K562 (cell line): Measurements from ENCODE around the gene ITGB3BP. TPM values are rescaled to one million over a fixed set of nuclear protein-coding genes. Genes with fewer than 3 reads are reported as not detected.

Source experiments
- ATAC-seq: fragments of 200-7000 bp; cut with Tn5 transposase; 3 replicates; pipeline ENCODE4 v1.9.1; 2020; ENCODE audit warnings: moderate library complexity
- Bru-seq: library from RNA; stranded (reverse); fragments of 400-500 nt; gene quantifications from one replicate; lab custom pipeline; 2021; lab: Mats Ljungman, UMichigan
- BruChase-seq, 2 experiments: library from RNA; stranded (reverse); fragments of 400-500 nt; gene quantifications; one replicate each; lab custom pipeline; 2021; lab: Mats Ljungman, UMichigan
- BruUV-seq: library from RNA; stranded (reverse); fragments of 400-500 nt; replicated peaks from 2 replicates; lab custom pipeline; 2021; lab: Mats Ljungman, UMichigan
- CTCF ChIA-PET: fragments of 300-600 bp; formaldehyde crosslinking; extraction: SDS; loops from one replicate; lab custom pipeline; 2021; ENCODE audit warnings: low intra/inter-chr PET ratio; lab: Yijun Ruan, JAX
- POLR2A ChIA-PET: fragments of 300-600, 350-650 bp; sonication (Branson Sonifier 250); formaldehyde crosslinking; extraction: SDS; loops from one replicate; lab custom pipeline; 2021; ENCODE audit warnings: antibody characterized with exemption, inconsistent platforms; lab: Yijun Ruan, JAX
- DNase-seq, 4 experiments: peaks; one replicate each; pipeline versions ENCODE4 v3.0.0 to v3.0.0-alpha.2; 2011 to 2018; ENCODE audit warnings: low spot score in 3 of 4, mixed read lengths in 3 of 4; ENCODE audit errors: extremely low read depth in 1 of 4
- FAIRE-seq: peaks from 2 replicates; lab custom pipeline; 2011; peaks lifted over from hg19 to GRCh38; lab: Jason Lieb, UNC
- H2AFZ ChIP-seq: 2 replicates; pipeline ENCODE4 v1.6.0; 2011; ENCODE audit warnings: low read depth, low read length, control low read depth, inconsistent platforms
- H3K27ac ChIP-seq: fragments of 200-600 bp; 3 replicates; pipeline ENCODE4 v1.8.0; 2011; ENCODE audit warnings: low read depth, mild to moderate bottlenecking, control low read depth, inconsistent platforms, low read length, moderate library complexity, mixed read lengths; ENCODE audit errors: extremely low read depth
- H3K27me3 ChIP-seq, 2 experiments: fragments of 300-600 bp in 1 of 2; 2 replicates in 1 of 2; 3 replicates in 1 of 2; pipeline versions ENCODE4 v1.6.0 to v1.8.0; 2011; ENCODE audit warnings: inconsistent platforms in 2 of 2, low read length in 2 of 2, mild to moderate bottlenecking in 1 of 2, mixed read lengths in 1 of 2, moderate library complexity in 1 of 2; ENCODE audit not compliant: control insufficient read depth in 2 of 2, insufficient read depth in 2 of 2
- H3K36me3 ChIP-seq: fragments of 300-600 bp; 3 replicates; pipeline ENCODE4 v1.8.0; 2011; ENCODE audit warnings: mild to moderate bottlenecking, low read length, inconsistent platforms; ENCODE audit not compliant: control insufficient read depth, insufficient read depth
- H3K4me1 ChIP-seq, 2 experiments: fragments of 200-600 bp in 1 of 2; replicated peaks in 1 of 2; 2 replicates in 1 of 2; 3 replicates in 1 of 2; pipeline versions ENCODE4 v1.5.1 to v1.8.0; 2011; ENCODE audit warnings: inconsistent platforms in 2 of 2, low read length in 2 of 2, mild to moderate bottlenecking in 1 of 2, mixed read lengths in 1 of 2, moderate library complexity in 1 of 2; ENCODE audit not compliant: control insufficient read depth in 2 of 2, insufficient read depth in 2 of 2
- H3K4me2 ChIP-seq: 2 replicates; pipeline ENCODE4 v1.6.1; 2011; ENCODE audit warnings: low read length, control low read depth, inconsistent platforms, mixed read lengths; ENCODE audit not compliant: insufficient read depth
- H3K4me3 ChIP-seq: fragments of 200-600 bp; sonication (generic), shearing (Covaris generic); 2 replicates; pipeline ENCODE4 v1.5.1; 2016; ENCODE audit warnings: control low read depth, inconsistent platforms
- H3K79me2 ChIP-seq: fragments of 200-600 bp; 3 replicates; pipeline ENCODE4 v1.8.0; 2011; ENCODE audit warnings: low read length, inconsistent platforms; ENCODE audit not compliant: control insufficient read depth, insufficient read depth
- H3K9ac ChIP-seq, 2 experiments: 2 replicates each; pipeline versions ENCODE4 v1.6.0 to v1.6.1; 2011; ENCODE audit warnings: low read depth in 2 of 2, low read length in 2 of 2, control low read depth in 1 of 2, inconsistent platforms in 1 of 2, mild to moderate bottlenecking in 1 of 2, mixed read lengths in 1 of 2; ENCODE audit not compliant: insufficient read depth in 1 of 2
- H3K9me1 ChIP-seq: one replicate; pipeline ENCODE4 v1.6.0; 2011; ENCODE audit warnings: inconsistent platforms, mild to moderate bottlenecking, low read length, moderate library complexity; ENCODE audit not compliant: control insufficient read depth, insufficient read depth
- H3K9me3 ChIP-seq: replicated peaks from 2 replicates; pipeline ENCODE4 v1.5.1; 2011; ENCODE audit warnings: low read depth, low read length, inconsistent platforms; ENCODE audit not compliant: control insufficient read depth, insufficient read depth
- H4K20me1 ChIP-seq: replicated peaks from 2 replicates; pipeline ENCODE4 v1.6.1; 2011; ENCODE audit warnings: low read length, inconsistent platforms, mixed read lengths; ENCODE audit not compliant: control insufficient read depth, insufficient read depth
- CHCHD3 ChIP-seq: fragments of 250-450 bp; sonication (Bioruptor Pico); IDR thresholded peaks from 2 replicates; pipeline ENCODE4 v2.1.2; 2022; ENCODE audit warnings: mild to moderate bottlenecking
- ELF2 ChIP-seq: fragments of 250-450 bp; sonication (Bioruptor Pico); IDR thresholded peaks from 2 replicates; pipeline ENCODE4 v1.5.0; 2021; ENCODE audit warnings: mild to moderate bottlenecking
- MAFF ChIP-seq: IDR thresholded peaks from 2 replicates; pipeline ENCODE4 v1.6.1; 2012; ENCODE audit warnings: low read length, improper control_type of control experiment
- NFIC ChIP-seq: fragments of 450-650 bp; IDR thresholded peaks from 2 replicates; pipeline ENCODE4 v1.6.1; 2017; ENCODE audit warnings: mild to moderate bottlenecking, inconsistent platforms
- PRPF4 ChIP-seq: fragments of 200-400 bp; formaldehyde crosslinking; IDR thresholded peaks from one replicate; pipeline ENCODE4 v1.6.1; 2017; ENCODE audit warnings: low read length, low read depth, mild to moderate bottlenecking; ENCODE audit not compliant: insufficient read depth, poor library complexity, severe bottlenecking
- RBFOX2 ChIP-seq: fragments of 200-400 bp; formaldehyde crosslinking; IDR thresholded peaks from 2 replicates; pipeline ENCODE4 v1.6.1; 2017; ENCODE audit warnings: low read depth, mild to moderate bottlenecking, low read length, moderate library complexity
- ZNF316 ChIP-seq: fragments of 450-650 bp; IDR thresholded peaks from 2 replicates; pipeline ENCODE4 v1.6.1; 2016
- ZNF75A ChIP-seq: fragments of 450-650 bp; formaldehyde crosslinking; IDR thresholded peaks from 2 replicates; pipeline ENCODE4 v1.4.0; 2020; ENCODE audit warnings: mild to moderate bottlenecking
- WGBS: fragments of 100-300 bp; shearing (Covaris generic); methylation state at CpG from one replicate; pipeline ENCODE4 v1.1.6; 2016; ENCODE audit warnings: low coverage, mixed read lengths; ENCODE audit not compliant: insufficient coverage; ENCODE audit errors: missing lambda C conversion rate; 5-methylcytosine and 5-hydroxymethylcytosine counted together
- in situ Hi-C: fragments of 300-500 bp; cut with MboI; formaldehyde crosslinking; loops from 4 replicates; pipeline ENCODE4 v1.15.0; 2018; ENCODE audit warnings: inconsistent platforms, mixed read lengths
- intact Hi-C: fragments of 100-400 bp; cut with micrococcal nuclease; formaldehyde crosslinking; loops from 2 replicates; pipeline ENCODE4 v1.14.2; 2022
- long read RNA-seq, 3 experiments: library from polyadenylated mRNA in 2 of 3; library from RNA in 1 of 3; unstranded in 2 of 3; stranded (forward) in 1 of 3; transcript quantifications; one replicate each; pipeline ENCODE4 v2.0.0, GENCODE V29; 2019 to 2022
- polyA minus RNA-seq, 3 experiments: library from RNA; depleted of rRNA, polyadenylated mRNA; stranded (reverse); fragments of >200 nt; gene quantifications; 2 replicates each; pipeline ENCODE4 v1.2.3, GENCODE V29; 2011
- polyA plus RNA-seq, 8 experiments: library from polyadenylated mRNA; depleted of rRNA in 4 of 8; stranded (reverse) in 5 of 8; unstranded in 3 of 8; fragments of >200 nt; fragmentation: Nextera tagmentation in 2 of 8; fragmentation: Illumina TruSeq in 1 of 8; extraction: Ambion mirVana in 2 of 8; extraction: Trizol in 1 of 8; gene quantifications; 2 replicates each; pipeline versions ENCODE4 v1.2.1 to v1.2.3, GENCODE V29; 2011 to 2014; ENCODE audit warnings: inconsistent platforms in 1 of 8, missing spikeins in 1 of 8
- total RNA-seq, 7 experiments: library from RNA; depleted of rRNA in 6 of 7; stranded (reverse); fragments of >200 nt in 6 of 7; fragmentation: Illumina TruSeq in 2 of 7; extraction: Trizol in 2 of 7; gene quantifications; 2 replicates each; pipeline versions ENCODE4 v1.2.1 to v1.2.3, GENCODE V29; 2011 to 2021; ENCODE audit warnings: low replicate concordance in 1 of 7
- TF ChIP-seq, protein P1 (sequence below): IDR thresholded peaks from 2 replicates; pipeline ENCODE4 v1.6.1; 2014; ENCODE audit warnings: antibody characterized with exemption
- TF ChIP-seq, protein P2 (sequence below): fragments of 250-450 bp; sonication (Bioruptor Pico); IDR thresholded peaks from 2 replicates; pipeline ENCODE4 v1.4.0; 2020; ENCODE audit warnings: mild to moderate bottlenecking, moderate library complexity

Gene ITGB3BP, protein sequence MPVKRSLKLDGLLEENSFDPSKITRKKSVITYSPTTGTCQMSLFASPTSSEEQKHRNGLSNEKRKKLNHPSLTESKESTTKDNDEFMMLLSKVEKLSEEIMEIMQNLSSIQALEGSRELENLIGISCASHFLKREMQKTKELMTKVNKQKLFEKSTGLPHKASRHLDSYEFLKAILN
- total RNA-seq (2011; cell fraction: chromatin; rRNA removed; ENCODE audit: low replicate concordance): 18.4 and 99.3 TPM in 2 replicates
- total RNA-seq (2011; cell fraction: nucleolus; rRNA removed): 9.2 and 16.3 TPM in 2 replicates
- 38.0 and 73.1 TPM in 2 replicates for total RNA-seq (2011; cell fraction: nucleoplasm; rRNA removed)
- 52.7 and 62.8 TPM in 2 replicates for total RNA-seq (2014; rRNA removed)
- total RNA-seq (2014; rRNA removed; fragmentation: Illumina TruSeq; extraction: Trizol): 110 and 123 TPM in 2 replicates
- 80.5 and 95.0 TPM in 2 replicates for total RNA-seq (2015; rRNA removed; fragmentation: Illumina TruSeq; extraction: Trizol)
- 67.6 and 79.3 TPM in 2 replicates for total RNA-seq (2021)
- 91.9 and 111 TPM in 2 replicates for polyA plus RNA-seq (2011; rRNA removed)
- 11.2 and 26.3 TPM in 2 replicates for polyA plus RNA-seq (2011; cell fraction: cytosol; rRNA removed)
- 32.5 and 34.2 TPM in 2 replicates for polyA plus RNA-seq (2011; cell fraction: nucleus; rRNA removed)
- 89.8 and 107 TPM in 2 replicates for polyA plus RNA-seq (2012)
- 130 and 136 TPM in 2 replicates for polyA plus RNA-seq (2014; fragmentation: Illumina TruSeq; extraction: Trizol)
- 100 to 1,000 TPM; 150 to 151 TPM for polyA plus RNA-seq (2014; fragmentation: Nextera tagmentation; extraction: Ambion mirVana)
- polyA plus RNA-seq (2014; rRNA removed): 84.5 and 94.4 TPM in 2 replicates
- polyA minus RNA-seq (2011; rRNA and poly(A)+ RNA removed): 39.4 and 47.9 TPM in 2 replicates
- polyA minus RNA-seq (2011; cell fraction: cytosol; rRNA and poly(A)+ RNA removed): 12.3 and 15.0 TPM in 2 replicates
- 32.3 and 54.9 TPM in 2 replicates for polyA minus RNA-seq (2011; cell fraction: nucleus; rRNA and poly(A)+ RNA removed)
- percentile 80 among the genes with signal in this experiment for Bru-seq, nascent RNA
- percentile 83 among the genes with signal in this experiment for BruChase-seq, experiment 1, labeled RNA remaining after a 2-hour chase
- percentile 78 among the genes with signal in this experiment for BruChase-seq, experiment 2, labeled RNA remaining after a 6-hour chase
- long read RNA-seq, experiment 1, transcript ITGB3BP-212 (10 exons, 1,285 nt): minor isoform, 5 of 104 reads
- long read RNA-seq, experiment 1, transcript ITGB3BP-201 (9 exons, 948 nt): major isoform, 42 of 104 reads
- long read RNA-seq, experiment 1, partial matches to known transcripts: 10 of 104 reads
- long read RNA-seq, experiment 1, other reads (novel, unspliced or antisense): 40 of 104 reads
- long read RNA-seq, experiment 2, transcript ITGB3BP-201 (9 exons, 948 nt): major isoform, 25 of 57 reads
- long read RNA-seq, experiment 2, partial matches to known transcripts: 6 of 57 reads
- long read RNA-seq, experiment 2, other reads (novel, unspliced or antisense): 22 of 57 reads
- long read RNA-seq, experiment 3, transcript ITGB3BP-201 (9 exons, 948 nt): major isoform, 30 of 64 reads
- long read RNA-seq, experiment 3, partial matches to known transcripts: 6 of 64 reads
- long read RNA-seq, experiment 3, other reads (novel, unspliced or antisense): 24 of 64 reads

DNA sequence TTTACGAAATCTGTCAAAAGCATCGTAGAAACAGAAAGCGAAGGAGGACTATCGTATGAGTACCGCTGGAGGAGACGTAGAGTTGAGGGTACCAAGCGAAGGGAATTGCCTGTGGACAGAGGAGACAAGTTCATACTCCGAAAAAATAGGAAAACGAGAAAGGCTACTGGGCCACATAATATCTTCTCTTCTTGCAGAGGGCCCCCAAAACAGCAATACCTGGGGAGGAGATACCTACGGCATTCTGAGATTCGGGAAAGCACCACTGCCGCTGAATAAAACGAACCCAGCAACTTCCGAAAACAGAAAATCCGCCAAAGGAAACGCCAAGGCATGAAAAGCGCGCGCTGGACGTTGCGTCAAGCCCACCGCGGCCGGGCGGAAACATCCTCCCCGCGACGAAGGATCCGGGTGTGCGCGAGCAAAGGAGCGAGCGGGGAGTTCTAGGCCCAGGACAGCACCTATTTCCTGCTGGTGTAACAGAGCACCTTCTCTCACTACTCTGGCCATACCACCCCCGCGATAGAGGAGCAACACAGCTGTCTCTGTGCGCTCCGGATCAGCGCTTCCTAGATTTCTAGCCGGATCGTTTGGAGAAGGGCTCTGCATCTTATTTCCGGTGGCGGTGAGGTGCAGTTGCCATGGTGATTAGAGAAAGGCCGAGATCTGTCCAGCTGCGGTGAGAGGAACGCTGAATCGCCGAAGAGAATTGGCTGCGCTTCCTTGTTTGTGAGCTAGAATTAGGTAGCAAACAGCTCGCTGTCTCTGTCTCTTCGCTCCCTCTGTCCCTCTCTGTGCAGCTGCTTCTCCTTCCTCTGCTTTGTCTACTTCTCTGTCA lies at the start of gene ITGB3BP, which contains the start of gene EFCAB7:
Gene ITGB3BP (minus strand): TSS at position 335 of the 838 bp plus-strand sequence. CDS start 92 bp downstream, at position 243.
Gene EFCAB7 (plus strand): TSS at position 635 of the 838 bp plus-strand sequence. CDS start 2,048 bp downstream, outside the sequence.
- peaks cover 56% of the 10 kb centered on the region for H3K79me2 ChIP-seq
- H3K27ac ChIP-seq: peak within 1 kb of the TSS; percentile 95
- intact Hi-C loops: loop anchor here (10.0 kb wide), 1 partner anchor 158 kb away; the partner anchor contains the start of gene ALG6
- H3K4me2 ChIP-seq: peak within 1 kb of the TSS; percentile 96
- peaks cover 0 to 3% of the 10 kb centered on the region in 2 experiments; a peak in 2 of 5 replicates for H3K4me1 ChIP-seq
- in situ Hi-C loops: no loop called here
- H3K9me1 ChIP-seq: no peaks in the 10 kb centered on the region
- ATAC-seq (peak; percentile 98), FAIRE-seq (peak; percentile 93), DNase-seq (peak; percentile 71 to 93 (median 82))
- CTCF ChIA-PET: no interaction called here
- no peaks in the 10 kb centered on the region for H3K9me3 ChIP-seq
- POLR2A ChIA-PET: interaction anchor here (0.6 to 1.1 kb wide), 6 partner anchors 37 to 1030 kb away, joined by 3 to 4 read pairs (median 4); no protein-coding TSS in a partner anchor
- 1% methylated on average over 50 of the region's 50 CpGs for WGBS
- H4K20me1 ChIP-seq: no peaks in the 10 kb centered on the region
- no peaks in the 10 kb centered on the region for H3K36me3 ChIP-seq
- H3K9ac ChIP-seq: peak within 1 kb of the TSS; percentile 91 to 93
- H3K4me3 ChIP-seq: peak within 1 kb of the TSS; percentile 67
- peak within 1 kb of the TSS; percentile 96 for H2AFZ ChIP-seq
- H3K27me3 ChIP-seq: no peaks in the 10 kb centered on the region
- no TSS peak for BruUV-seq
- TF ChIP-seq CHCHD3 (CRISPR knock-in tag) (no peak), NFIC (peak; percentile 61), MAFF (no peak), PRPF4 (no peak), ZNF75A (CRISPR knock-in tag) (no peak), RBFOX2 (peak; percentile 87), ZNF316 (no peak), ELF2 (CRISPR knock-in tag) (peak; percentile 97)
- TF ChIP-seq, protein P1, sequence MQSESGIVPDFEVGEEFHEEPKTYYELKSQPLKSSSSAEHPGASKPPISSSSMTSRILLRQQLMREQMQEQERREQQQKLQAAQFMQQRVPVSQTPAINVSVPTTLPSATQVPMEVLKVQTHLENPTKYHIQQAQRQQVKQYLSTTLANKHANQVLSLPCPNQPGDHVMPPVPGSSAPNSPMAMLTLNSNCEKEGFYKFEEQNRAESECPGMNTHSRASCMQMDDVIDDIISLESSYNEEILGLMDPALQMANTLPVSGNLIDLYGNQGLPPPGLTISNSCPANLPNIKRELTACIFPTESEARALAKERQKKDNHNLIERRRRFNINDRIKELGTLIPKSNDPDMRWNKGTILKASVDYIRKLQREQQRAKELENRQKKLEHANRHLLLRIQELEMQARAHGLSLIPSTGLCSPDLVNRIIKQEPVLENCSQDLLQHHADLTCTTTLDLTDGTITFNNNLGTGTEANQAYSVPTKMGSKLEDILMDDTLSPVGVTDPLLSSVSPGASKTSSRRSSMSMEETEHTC: no peak
- TF ChIP-seq, protein P2, sequence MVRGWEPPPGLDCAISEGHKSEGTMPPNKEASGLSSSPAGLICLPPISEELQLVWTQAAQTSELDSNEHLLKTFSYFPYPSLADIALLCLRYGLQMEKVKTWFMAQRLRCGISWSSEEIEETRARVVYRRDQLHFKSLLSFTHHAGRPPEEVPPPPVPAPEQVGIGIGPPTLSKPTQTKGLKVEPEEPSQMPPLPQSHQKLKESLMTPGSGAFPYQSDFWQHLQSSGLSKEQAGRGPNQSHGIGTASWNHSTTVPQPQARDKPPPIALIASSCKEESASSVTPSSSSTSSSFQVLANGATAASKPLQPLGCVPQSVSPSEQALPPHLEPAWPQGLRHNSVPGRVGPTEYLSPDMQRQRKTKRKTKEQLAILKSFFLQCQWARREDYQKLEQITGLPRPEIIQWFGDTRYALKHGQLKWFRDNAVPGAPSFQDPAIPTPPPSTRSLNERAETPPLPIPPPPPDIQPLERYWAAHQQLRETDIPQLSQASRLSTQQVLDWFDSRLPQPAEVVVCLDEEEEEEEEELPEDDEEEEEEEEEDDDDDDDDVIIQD (CRISPR knock-in tag): no peak
